Measurements from ENCODE around the gene DNAI1. TPM values are rescaled to one million over a fixed set of nuclear protein-coding genes. Genes with fewer than 3 reads are reported as not detected.

Gene DNAI1
- total RNA-seq, 2 donors from 2014 or later = 5.6 TPM; not detected in 1

GRCh38 chr9:34564617-34565016 lies 106.0 kb downstream of the DNAI1 start:
- no peaks in the 10 kb centered on the region for H3K27me3 ChIP-seq (replicated peaks; ENCODE audit: insufficient read depth)
- intact Hi-C loops (cut with DNase I) = no loop called here
- no peak overlapping the region for H3K4me3 ChIP-seq
- no peaks in the 10 kb centered on the region for H3K4me1 ChIP-seq (replicated peaks)
- no peaks in the 10 kb centered on the region for H3K9me3 ChIP-seq
- H3K27ac ChIP-seq = no peak overlapping the region
- 88% methylated on average over 16 of the region's 16 CpGs for WGBS
- no peak for TF ChIP-seq POLR2A (IDR thresholded peaks at IDR 0.05)
- TF ChIP-seq POLR2AphosphoS5 (IDR thresholded peaks at IDR 0.05) = no peak
- TF ChIP-seq CTCF (IDR thresholded peaks at IDR 0.05) = no peak
- no peaks in the 10 kb centered on the region for H3K36me3 ChIP-seq
- no peak for DNase-seq (ENCODE audit: low spot score)

GRCh38 chr9:34565856-34566255 lies 107.3 kb downstream of the DNAI1 start:
- Histone ChIP-seq H3K4me1 (replicated peaks) (no peaks in the 10 kb centered on the region), H3K27me3 (replicated peaks; ENCODE audit: insufficient read depth) (no peaks in the 10 kb centered on the region), H3K9me3 (no peaks in the 10 kb centered on the region), H3K36me3 (no peaks in the 10 kb centered on the region), H3K4me3 (no peak overlapping the region), H3K27ac (no peak overlapping the region)
- DNase-seq (ENCODE audit: low spot score) = no peak
- TF ChIP-seq POLR2AphosphoS5 (IDR thresholded peaks at IDR 0.05) (no peak), CTCF (IDR thresholded peaks at IDR 0.05) (no peak), POLR2A (IDR thresholded peaks at IDR 0.05) (no peak)
- intact Hi-C loops (cut with DNase I) = no loop called here
- WGBS = 83% methylated on average over 8 of the region's 8 CpGs

GRCh38 chr9:34566322-34566721 lies 107.7 kb downstream of the DNAI1 start:
- no peak for DNase-seq (ENCODE audit: low spot score)
- intact Hi-C loops (cut with DNase I) = no loop called here
- Histone ChIP-seq H3K36me3 (no peaks in the 10 kb centered on the region), H3K9me3 (no peaks in the 10 kb centered on the region), H3K27me3 (replicated peaks; ENCODE audit: insufficient read depth) (no peaks in the 10 kb centered on the region), H3K27ac (no peak overlapping the region), H3K4me3 (no peak overlapping the region), H3K4me1 (replicated peaks) (no peaks in the 10 kb centered on the region)
- WGBS = 69% methylated on average over 8 of the region's 8 CpGs
- TF ChIP-seq CTCF (IDR thresholded peaks at IDR 0.05) = no peak
- TF ChIP-seq POLR2A (IDR thresholded peaks at IDR 0.05) = no peak
- TF ChIP-seq POLR2AphosphoS5 (IDR thresholded peaks at IDR 0.05) = no peak

GRCh38 chr9:34566972-34567371 lies 108.4 kb downstream of the DNAI1 start:
- Histone ChIP-seq H3K9me3 (no peaks in the 10 kb centered on the region), H3K4me3 (no peak overlapping the region), H3K4me1 (replicated peaks) (no peaks in the 10 kb centered on the region), H3K27ac (no peak overlapping the region), H3K27me3 (replicated peaks; ENCODE audit: insufficient read depth) (no peaks in the 10 kb centered on the region), H3K36me3 (no peaks in the 10 kb centered on the region)
- intact Hi-C loops (cut with DNase I) = no loop called here
- no peak for TF ChIP-seq POLR2AphosphoS5 (IDR thresholded peaks at IDR 0.05)
- no peak for TF ChIP-seq POLR2A (IDR thresholded peaks at IDR 0.05)
- no peak for TF ChIP-seq CTCF (IDR thresholded peaks at IDR 0.05)
- WGBS = 68% methylated on average over 6 of the region's 6 CpGs
- no peak for DNase-seq (ENCODE audit: low spot score)

GRCh38 chr9:34568133-34568532 lies 109.5 kb downstream of the DNAI1 start:
- Histone ChIP-seq H3K4me3 (no peak overlapping the region), H3K36me3 (no peaks in the 10 kb centered on the region), H3K4me1 (replicated peaks) (no peaks in the 10 kb centered on the region), H3K27ac (no peak overlapping the region), H3K27me3 (replicated peaks; ENCODE audit: insufficient read depth) (no peaks in the 10 kb centered on the region), H3K9me3 (no peaks in the 10 kb centered on the region)
- DNase-seq (ENCODE audit: low spot score) = no peak
- WGBS = 77% methylated on average over 7 of the region's 7 CpGs
- intact Hi-C loops (cut with DNase I) = no loop called here
- TF ChIP-seq POLR2AphosphoS5 (IDR thresholded peaks at IDR 0.05) (no peak), CTCF (IDR thresholded peaks at IDR 0.05) (no peak), POLR2A (IDR thresholded peaks at IDR 0.05) (no peak)

Data from prostate gland (tissue), 2 donors.